HG02840 (cell line): ENCODE data around the gene AQR.
"Not testable (repeated sequence)": the region's sequence is repeated elsewhere in the genome, so short reads cannot be mapped to it uniquely, and the experiment has no call there.

Experiments used
- ATAC-seq: cut with Tn5 transposase; IDR thresholded peaks from one replicate; pipeline ENCODE4 v1.9.1; 2021; ENCODE audit warnings: mild to moderate bottlenecking, moderate library complexity, moderate number of reproducible peaks; ENCODE audit not compliant: unreplicated experiment, low FRiP score

The AQR gene

DNA sequence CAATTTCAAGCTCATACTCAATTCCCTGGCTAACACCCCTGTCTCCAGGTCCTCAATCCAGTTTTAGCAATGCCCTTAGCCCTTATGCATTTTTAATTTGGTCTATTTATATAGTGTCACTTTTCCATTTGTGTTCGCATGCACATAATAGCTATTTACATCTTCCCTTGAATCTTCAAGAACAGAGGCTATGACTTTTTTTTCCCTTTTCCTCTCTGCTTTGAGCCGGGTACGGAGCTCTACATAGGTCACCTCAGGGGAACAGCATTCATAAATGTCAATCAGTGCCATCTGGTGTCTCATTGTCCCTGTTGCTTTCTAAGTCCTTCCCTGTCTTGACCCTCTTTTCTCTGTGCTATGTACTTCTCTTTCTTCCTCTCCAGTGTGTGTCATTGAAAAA is 147.7 kb downstream of the AQR start:
- ATAC-seq = no peak

DNA sequence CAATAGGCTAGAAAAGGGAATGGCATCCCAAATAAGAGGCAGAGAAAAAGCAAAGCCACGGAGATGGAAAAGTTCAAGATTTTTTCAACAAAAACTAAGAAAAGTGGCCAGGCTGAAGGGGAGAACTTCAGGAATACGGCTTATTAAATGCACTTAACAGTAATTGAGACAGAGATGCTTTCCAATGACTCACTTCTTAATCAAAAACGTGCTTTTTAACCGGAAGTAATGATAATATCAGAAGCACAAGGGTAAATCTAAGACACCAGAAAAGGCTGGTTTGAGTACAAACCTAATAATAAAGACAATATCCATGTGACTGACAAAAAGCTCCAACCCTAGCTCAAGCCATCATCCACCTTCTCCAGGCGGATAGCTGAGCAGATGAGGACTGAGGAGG is 149.4 kb downstream of the AQR start:
- no peak for ATAC-seq

DNA sequence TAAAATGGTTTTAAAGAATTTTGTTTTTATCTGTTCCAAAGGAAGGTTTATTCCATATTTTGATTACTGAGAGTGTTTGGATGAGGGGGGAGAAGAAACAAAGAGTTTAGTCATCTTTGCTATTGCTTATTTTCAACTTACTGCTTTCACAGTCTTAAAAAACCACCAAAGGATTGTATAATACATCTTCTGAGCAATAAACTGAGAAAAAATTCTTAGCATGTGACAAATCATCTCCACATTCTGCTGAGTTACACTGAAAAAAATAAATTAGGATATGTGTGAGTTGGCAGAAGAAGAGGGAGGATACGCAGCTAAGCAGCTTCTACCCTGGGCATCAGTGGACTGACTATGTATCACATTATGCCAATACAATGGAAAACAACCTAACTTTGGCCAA is 151.0 kb downstream of the AQR start:
- no peak for ATAC-seq

DNA sequence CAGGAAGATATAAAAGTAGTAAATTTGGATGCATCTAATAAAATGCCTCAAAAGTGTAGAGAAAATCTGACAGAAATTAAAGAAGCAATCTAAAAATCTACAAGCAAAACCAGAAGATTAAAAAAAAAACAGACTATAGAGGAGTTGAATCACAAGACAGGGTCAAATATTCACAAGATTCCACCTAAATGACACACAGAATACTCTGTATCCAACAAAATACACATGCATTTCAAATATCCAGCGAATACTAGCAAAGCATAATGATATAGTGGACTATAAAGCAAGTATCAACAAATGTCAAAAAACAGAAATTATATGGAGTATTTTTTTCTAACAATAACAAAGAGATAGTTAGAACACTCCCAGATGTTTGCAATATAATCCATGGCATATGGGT is 153.7 kb downstream of the AQR start:
- ATAC-seq = no peak

DNA sequence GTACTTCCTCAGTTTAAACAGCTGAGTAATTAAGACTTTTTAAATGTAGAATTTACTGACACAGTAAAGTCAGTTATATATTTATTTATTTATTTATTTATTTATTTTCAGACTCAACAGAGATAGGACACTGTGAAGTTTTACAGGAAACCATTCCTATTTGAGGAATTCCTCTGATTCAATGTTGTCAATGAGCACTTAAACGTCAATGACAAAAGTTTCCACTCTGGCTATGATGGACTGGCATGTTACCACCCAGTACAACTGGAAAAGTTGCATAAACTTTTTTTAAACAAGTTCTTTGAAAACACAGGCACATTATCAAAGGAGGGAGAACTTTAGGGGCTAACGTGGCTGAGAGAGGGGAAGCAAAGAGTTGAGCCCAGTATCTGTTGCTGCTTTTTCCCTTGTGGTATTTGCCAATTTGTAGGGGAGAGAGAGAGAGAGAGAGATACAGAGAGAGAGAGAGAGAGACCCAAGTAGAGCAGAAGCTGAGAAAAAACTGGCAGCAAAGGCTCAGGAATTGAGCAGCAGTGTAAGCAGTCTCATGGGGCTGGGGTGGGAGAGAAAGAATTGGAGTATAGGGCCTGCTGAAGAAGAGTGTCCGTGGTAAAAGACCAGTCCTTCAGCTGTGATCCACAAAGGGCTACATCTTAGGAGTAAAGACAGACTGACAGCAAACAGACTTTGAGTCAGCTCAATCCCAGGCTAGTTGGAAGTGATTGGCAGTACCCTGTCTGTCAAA is 155.9 kb downstream of the AQR start:
- no peak for ATAC-seq

DNA sequence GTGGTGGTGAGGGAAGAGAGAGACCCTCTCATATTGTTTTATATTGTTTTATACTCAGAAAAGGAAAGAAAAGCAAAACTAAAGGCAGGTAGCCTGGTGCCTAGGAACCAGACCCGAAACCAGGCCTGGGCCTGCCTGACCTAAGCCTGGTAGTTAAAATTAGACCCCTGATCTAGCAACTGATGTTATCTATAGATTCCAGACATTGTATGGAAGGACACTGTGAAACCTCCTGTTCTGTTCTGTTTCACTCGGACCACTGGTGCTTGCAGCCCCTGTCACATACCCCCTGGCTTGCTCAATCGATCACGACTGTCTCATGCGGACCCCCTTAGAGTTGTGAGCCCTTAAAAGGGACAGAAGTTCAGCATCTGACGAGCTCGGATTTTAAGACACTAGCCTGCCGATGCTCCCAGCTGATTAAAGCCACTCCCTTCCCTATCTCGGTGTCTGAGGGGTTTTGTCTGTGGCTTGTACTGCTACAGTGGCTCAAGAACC is 156.6 kb downstream of the AQR start:
- ATAC-seq = not testable (repeated sequence)

DNA sequence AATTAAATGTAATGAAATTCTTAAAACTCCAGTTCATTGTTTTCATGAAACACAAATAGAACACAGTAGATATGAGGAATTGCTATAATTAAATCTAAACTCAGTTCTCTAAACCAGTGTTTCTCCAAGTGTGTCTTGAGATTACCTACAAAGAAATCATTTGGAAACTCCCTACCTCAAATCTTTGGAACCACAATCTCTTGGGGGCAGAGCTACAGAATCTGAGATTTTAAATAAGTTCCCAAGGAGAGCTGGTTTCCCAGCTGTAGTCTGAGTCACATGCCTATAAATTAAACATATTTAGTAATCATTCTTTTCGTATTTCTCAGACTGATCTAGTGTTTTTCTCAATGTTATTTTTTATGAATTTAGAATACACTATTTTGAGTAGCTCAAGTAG is 157.2 kb downstream of the AQR start:
- no peak for ATAC-seq

DNA sequence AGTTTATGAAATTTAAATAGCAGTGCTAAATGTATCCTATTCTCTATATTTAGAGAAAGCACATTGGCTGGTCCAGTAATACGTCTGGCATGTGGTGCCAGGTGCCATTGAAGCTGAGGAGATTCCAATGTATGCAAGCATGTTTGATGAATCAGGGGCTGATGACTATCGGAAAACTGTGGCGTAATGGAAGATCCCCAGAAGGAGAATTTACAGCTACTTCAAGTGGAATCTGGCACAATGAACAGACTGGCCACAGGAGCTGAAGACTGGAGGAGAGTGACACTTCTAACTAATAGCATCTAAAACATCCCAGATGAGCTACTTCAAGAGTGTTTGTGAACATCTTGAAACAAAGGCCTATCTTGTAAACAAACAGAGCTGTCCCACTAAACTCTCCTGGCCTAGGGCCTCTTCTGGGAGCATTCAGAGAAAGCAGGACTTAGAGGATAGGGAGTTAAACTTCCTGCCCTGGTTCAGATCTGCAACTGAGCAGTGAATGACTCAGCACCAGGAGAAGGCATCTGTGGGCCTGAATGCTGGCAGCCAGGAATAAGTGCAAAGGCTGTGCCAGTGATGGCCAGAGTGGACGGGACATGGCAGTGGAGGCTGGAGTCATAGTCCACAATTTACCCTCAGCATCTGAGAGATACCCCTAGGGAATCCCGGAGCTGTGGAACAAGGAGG is 159.0 kb downstream of the AQR start:
- no peak for ATAC-seq

DNA sequence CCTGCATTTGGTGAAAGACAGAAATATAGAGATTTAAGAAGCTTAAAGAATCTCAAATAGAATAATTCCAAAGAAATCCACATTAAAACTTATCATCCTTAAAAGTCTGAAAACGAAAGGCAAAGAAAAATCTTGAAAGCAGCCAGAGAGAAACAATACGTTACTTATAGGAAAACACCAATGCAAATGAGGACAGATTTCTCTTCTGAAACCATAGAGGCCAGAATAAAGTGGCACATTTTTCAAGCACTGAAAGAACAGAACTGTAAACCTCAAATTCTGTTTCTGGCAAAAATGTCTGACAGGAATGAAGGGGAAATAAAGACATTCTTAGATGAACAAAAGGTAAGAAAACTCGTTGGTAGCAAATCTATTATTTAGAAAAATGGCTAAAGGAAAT is 160.4 kb downstream of the AQR start:
- no peak for ATAC-seq

DNA sequence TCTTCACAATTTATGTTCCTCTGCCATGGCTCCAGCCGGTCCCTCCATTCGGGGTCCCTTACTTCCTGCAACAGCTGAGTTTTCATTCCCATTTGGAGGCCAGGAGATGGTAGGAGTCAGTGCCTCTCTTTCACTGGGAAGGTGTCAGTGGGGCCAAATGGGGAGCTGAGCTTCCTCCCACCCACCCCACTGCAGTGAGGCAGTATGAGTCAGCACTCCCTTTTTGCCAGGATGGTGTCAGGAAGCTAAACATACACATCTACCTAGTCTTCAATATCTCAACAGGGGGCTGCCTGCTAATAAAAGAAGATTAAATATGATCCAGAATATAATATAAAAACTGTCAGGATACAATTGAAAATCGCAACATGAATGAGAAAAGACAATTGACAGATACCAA is 161.5 kb downstream of the AQR start:
- no peak for ATAC-seq

DNA sequence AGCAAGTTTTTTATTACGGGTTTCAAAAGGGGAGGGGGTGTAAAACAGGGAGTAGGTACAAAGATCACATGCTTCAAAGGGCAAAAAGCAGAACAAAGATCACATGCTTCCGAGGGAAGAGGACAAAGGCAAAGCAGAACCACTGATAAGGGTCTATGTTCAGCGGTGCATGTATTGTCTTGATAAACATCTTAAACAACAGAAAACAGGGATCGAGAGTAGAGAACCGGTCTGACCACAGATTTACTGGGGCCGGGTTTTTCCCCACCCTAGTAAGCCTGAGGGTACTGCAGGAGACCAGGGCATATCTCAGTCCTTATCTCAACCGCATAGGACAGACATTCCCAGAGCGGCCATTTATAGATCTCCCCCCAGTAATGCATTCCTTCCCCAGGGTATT is 162.3 kb downstream of the AQR start:
- ATAC-seq = not testable (repeated sequence)

DNA sequence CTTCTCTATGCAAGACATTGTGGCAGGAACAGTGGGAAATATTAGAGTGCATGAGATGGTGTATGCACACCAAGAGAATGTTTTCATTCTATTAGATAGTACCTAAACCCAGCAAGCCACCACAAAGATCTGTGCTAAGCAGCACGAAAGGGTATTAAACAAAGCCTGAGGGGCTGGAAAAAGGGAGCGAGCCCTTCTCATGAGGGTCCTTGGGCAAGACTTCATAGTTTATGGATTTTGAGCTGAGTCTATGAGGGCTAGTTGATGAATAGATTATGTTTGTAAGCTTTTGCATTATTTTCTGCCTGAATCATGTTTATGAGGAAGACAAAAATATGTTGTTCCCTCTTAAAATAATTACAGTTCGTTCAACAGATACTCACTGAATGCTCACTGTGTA is 164.8 kb downstream of the AQR start:
- no peak for ATAC-seq

DNA sequence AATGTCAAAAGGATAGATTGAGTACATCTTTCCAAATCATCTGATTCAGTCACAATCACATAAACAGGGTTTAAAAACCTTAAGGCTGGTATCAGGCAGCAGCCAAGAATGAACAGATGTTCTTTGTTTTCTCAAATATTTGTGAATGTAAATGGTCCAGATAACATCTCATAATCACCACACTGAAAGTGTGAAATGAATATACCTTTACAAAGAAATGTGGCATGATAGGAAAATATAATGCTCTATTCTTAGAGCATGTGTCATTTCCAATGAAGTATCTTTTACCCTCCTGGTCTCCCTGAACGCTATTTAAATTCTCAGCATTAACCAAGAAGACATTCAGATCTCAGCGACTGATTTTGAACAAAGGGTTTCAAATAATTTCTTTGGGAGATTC is 165.4 kb downstream of the AQR start:
- ATAC-seq = no peak

DNA sequence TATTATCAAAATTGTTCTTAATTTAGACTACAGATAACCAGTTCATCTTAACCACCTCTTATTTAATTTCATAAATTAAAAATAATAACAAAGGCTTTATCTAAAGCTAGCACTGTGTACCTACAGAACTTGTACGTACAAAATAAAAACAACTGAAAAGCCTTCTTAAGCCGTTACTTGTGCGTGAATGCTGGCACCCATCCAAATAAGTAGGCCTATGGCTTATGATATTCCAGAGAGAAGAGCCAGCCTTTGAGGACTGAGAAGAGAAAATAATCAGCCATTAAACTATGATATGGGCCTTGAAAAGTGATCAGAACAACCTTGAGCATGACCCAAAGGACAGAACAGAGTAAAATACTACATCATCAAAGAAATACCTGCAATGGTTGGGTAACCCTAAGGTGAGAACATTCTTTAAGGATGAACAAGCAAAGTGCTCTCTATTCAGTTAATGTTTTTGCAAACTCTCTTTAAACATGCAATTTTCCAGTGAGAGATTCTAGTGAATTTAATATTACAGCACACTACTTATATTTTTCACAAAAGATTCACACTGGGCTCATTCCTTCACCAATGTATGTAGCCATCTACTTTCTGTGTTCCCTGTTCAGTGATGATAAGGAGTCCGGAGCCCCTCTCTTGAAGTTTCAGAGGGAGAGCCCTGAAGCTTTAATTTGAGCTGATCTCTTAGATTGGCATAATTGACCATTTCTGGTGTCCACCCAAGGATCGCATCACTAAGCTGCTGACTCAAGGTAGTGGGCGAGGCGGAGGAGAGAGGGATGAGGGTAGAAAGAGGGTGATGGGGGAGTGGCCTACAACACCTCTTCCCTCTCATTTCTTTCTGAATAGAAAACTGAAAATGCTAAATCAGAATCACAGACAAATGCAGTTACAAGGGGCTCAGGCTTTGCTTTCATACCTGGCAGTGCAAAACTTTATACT is 166.5 kb downstream of the AQR start:
- no peak for ATAC-seq

DNA sequence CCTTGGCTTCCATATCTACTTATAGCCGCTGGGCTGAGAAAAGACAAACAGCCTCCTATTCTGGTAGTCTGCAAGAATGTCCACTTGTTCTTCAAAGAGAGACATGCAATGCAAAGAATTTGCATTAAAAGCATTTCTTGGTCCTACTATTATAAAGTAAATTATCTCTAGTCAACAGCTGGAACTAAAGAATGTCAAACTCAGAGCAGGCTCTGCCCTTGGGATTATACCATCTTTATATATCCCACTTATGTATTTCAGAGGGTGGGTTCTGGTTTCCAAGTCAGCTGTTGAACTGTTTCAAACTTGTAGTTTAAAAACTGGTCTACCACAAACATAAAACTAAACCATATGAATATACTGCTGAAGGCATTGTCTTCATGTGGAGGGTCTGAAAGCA is 167.2 kb downstream of the AQR start:
- ATAC-seq = no peak
